Erythroblast (primary cell): Measurements from ENCODE around the gene ATG16L1.

ENCODE experiments used
- DNase-seq, 2 experiments: peaks; one replicate each; lab custom pipeline; 2025; lab: John Stamatoyannopoulos, UW
- GATA1 ChIP-seq: IDR thresholded peaks from 2 replicates; pipeline ENCODE4 v1.6.1; 2011; ENCODE audit warnings: low read depth, mild to moderate bottlenecking, control low read depth, low read length, moderate library complexity
- POLR2A ChIP-seq: IDR thresholded peaks from 2 replicates; pipeline ENCODE4 v1.6.1; 2011; ENCODE audit warnings: mild to moderate bottlenecking, low read length

Gene ATG16L1

GRCh38 chr2:233218836-233219235 is 32.6 kb upstream of the ATG16L1 start:
- peak; percentile 30 to 47 for DNase-seq
- TF ChIP-seq POLR2A (no peak), GATA1 (no peak)

GRCh38 chr2:233219848-233220247 is 31.6 kb upstream of the ATG16L1 start:
- TF ChIP-seq GATA1, result no peak
- no peak for TF ChIP-seq POLR2A
- peak; percentile 58 for DNase-seq

- DNase-seq, result peak; percentile 90 to 93
- TF ChIP-seq GATA1, result no peak
- TF ChIP-seq POLR2A, result peak; percentile 72
Measured at GRCh38 chr2:233221378-233222063, 30.0 kb upstream of the ATG16L1 start.

GRCh38 chr2:233223059-233223894 is 28.2 kb upstream of the ATG16L1 start:
- DNase-seq, result no peak
- TF ChIP-seq POLR2A (no peak), GATA1 (no peak)

- TF ChIP-seq GATA1, result no peak
- TF ChIP-seq POLR2A, result peak; percentile 31
- DNase-seq, result peak; percentile 82 to 83
Measured at GRCh38 chr2:233225230-233226068, 26.0 kb upstream of the ATG16L1 start.

- DNase-seq, result no peak
- no peak for TF ChIP-seq GATA1
- TF ChIP-seq POLR2A, result no peak
Measured at GRCh38 chr2:233226511-233227031, 24.9 kb upstream of the ATG16L1 start.

- DNase-seq, result no peak
- TF ChIP-seq GATA1 (no peak), POLR2A (no peak)
Measured at GRCh38 chr2:233227346-233227978, 24.0 kb upstream of the ATG16L1 start.

GRCh38 chr2:233228376-233228775 is 23.1 kb upstream of the ATG16L1 start:
- DNase-seq, result no peak
- TF ChIP-seq POLR2A (no peak), GATA1 (no peak)

GRCh38 chr2:233233618-233234230 is 17.7 kb upstream of the ATG16L1 start:
- no peak for TF ChIP-seq GATA1
- TF ChIP-seq POLR2A, result no peak
- DNase-seq, result no peak

GRCh38 chr2:233234264-233234663 is 17.2 kb upstream of the ATG16L1 start:
- no peak for TF ChIP-seq POLR2A
- TF ChIP-seq GATA1, result no peak
- no peak for DNase-seq

- DNase-seq, result no peak
- no peak for TF ChIP-seq POLR2A
- TF ChIP-seq GATA1, result no peak
Measured at GRCh38 chr2:233234996-233235395, 16.5 kb upstream of the ATG16L1 start.

GRCh38 chr2:233235977-233236376 is 15.5 kb upstream of the ATG16L1 start:
- no peak for TF ChIP-seq GATA1
- TF ChIP-seq POLR2A, result no peak
- DNase-seq, result peak in 1 of 2 experiments; percentile 25
